Upper lobe of left lung (tissue), 4 donors: ENCODE data around the gene RYR3.

Experiments used
- POLR2A ChIP-seq, 4 donors: fragments of 450-650 bp; IDR thresholded peaks; one replicate each; pipeline ENCODE4 v1.5.1; 2016 to 2017; ENCODE audit warnings: antibody characterized with exemption in 4 of 4, mild to moderate bottlenecking in 2 of 4
- POLR2AphosphoS5 ChIP-seq, 2 donors: sonication (generic); formaldehyde crosslinking; IDR thresholded peaks; one replicate each; pipeline ENCODE4 v1.5.1; 2017; ENCODE audit warnings: antibody characterized with exemption in 2 of 2
- TF ChIP-seq, protein P1 (sequence below), 6 experiments: fragments of 450-650 bp in 4 of 6; fragments of 200-600 bp in 2 of 6; sonication (generic) in 2 of 6; IDR thresholded peaks; one replicate each; pipeline ENCODE4 v1.5.1; 2016 to 2019; ENCODE audit warnings: antibody characterized with exemption in 6 of 6

DNA sequence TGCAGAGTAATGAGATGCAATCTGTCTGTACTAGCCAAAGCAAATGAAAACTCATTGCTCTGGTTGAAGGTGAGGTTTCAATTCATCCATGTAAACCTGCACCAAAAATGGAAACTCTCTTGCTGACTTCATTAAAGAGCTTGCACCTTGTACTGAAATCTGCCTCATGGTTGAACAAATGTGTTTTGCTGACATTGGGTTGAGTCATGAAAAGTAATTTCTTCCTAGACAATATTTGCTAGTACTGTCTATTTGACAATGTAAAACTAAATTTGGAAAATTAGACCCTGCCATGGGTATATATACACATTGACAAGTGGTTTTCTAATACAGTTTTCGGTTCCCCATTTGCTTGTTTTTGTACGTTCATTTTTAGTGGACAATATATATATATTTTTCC is 33.3 kb downstream of the RYR3 start:
- TF ChIP-seq, protein P1, sequence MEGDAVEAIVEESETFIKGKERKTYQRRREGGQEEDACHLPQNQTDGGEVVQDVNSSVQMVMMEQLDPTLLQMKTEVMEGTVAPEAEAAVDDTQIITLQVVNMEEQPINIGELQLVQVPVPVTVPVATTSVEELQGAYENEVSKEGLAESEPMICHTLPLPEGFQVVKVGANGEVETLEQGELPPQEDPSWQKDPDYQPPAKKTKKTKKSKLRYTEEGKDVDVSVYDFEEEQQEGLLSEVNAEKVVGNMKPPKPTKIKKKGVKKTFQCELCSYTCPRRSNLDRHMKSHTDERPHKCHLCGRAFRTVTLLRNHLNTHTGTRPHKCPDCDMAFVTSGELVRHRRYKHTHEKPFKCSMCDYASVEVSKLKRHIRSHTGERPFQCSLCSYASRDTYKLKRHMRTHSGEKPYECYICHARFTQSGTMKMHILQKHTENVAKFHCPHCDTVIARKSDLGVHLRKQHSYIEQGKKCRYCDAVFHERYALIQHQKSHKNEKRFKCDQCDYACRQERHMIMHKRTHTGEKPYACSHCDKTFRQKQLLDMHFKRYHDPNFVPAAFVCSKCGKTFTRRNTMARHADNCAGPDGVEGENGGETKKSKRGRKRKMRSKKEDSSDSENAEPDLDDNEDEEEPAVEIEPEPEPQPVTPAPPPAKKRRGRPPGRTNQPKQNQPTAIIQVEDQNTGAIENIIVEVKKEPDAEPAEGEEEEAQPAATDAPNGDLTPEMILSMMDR (IDR thresholded peaks at IDR 0.05): no peak
- TF ChIP-seq POLR2A (IDR thresholded peaks at IDR 0.05) (no peak), POLR2AphosphoS5 (IDR thresholded peaks at IDR 0.05) (no peak)
